GM10248 (cell line): ENCODE results near the gene MLKL.

Experiments used
- CTCF ChIA-PET: fragments of 300-600 bp; sonication (Branson Sonifier 250); formaldehyde crosslinking; extraction: SDS; loops from one replicate; lab custom pipeline; 2021; ENCODE audit warnings: antibody characterized with exemption; lab: Yijun Ruan, JAX
- POLR2A ChIA-PET: fragments of 350-650 bp; sonication (Branson Sonifier 250); formaldehyde crosslinking; extraction: SDS; loops from one replicate; lab custom pipeline; 2020; ENCODE audit warnings: antibody characterized with exemption; lab: Yijun Ruan, JAX
- DNase-seq: peaks from one replicate; pipeline ENCODE4 v3.0.0; 2012; ENCODE audit errors: extremely low spot score
- TF ChIP-seq, protein P1 (sequence below): IDR thresholded peaks from 2 replicates; pipeline ENCODE4 v1.5.1; 2012; ENCODE audit warnings: mild to moderate bottlenecking, low read depth; ENCODE audit errors: extremely low read depth, missing control alignments, control extremely low read depth

The MLKL gene

DNA sequence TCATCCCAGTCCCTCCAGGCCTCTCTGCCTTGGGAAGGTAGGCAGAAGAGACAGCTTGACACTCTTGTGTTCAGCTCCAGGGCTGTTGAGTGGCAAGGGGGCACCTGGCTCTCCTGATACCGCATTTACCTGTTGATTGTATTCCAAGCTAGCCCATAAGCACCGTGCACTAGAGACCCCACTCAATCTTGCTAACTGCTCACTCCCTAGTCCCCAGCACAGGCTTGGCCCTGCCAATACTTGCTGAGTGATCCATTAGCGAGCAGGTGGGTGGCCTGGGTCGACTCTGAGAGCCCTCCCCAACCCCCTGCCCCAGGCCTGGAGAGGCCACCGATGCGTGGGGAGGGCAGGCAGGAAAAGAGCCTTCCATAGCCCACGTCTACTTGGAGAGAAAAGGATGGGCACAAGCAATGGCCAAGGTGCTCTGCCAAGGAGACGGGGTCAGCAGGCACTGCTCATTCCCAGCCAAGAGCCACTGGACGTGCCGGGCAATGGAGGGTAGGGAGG, 44.5 kb upstream of the MLKL start:
- DNase-seq = no peak
- TF ChIP-seq, protein P1, sequence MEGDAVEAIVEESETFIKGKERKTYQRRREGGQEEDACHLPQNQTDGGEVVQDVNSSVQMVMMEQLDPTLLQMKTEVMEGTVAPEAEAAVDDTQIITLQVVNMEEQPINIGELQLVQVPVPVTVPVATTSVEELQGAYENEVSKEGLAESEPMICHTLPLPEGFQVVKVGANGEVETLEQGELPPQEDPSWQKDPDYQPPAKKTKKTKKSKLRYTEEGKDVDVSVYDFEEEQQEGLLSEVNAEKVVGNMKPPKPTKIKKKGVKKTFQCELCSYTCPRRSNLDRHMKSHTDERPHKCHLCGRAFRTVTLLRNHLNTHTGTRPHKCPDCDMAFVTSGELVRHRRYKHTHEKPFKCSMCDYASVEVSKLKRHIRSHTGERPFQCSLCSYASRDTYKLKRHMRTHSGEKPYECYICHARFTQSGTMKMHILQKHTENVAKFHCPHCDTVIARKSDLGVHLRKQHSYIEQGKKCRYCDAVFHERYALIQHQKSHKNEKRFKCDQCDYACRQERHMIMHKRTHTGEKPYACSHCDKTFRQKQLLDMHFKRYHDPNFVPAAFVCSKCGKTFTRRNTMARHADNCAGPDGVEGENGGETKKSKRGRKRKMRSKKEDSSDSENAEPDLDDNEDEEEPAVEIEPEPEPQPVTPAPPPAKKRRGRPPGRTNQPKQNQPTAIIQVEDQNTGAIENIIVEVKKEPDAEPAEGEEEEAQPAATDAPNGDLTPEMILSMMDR = no peak
- ChIA-PET POLR2A (no interaction called here), CTCF (interaction anchor here (0.9 to 1.2 kb wide), 2 partner anchors 9 to 12 kb away, joined by 3 read pairs; no protein-coding TSS in a partner anchor)

DNA sequence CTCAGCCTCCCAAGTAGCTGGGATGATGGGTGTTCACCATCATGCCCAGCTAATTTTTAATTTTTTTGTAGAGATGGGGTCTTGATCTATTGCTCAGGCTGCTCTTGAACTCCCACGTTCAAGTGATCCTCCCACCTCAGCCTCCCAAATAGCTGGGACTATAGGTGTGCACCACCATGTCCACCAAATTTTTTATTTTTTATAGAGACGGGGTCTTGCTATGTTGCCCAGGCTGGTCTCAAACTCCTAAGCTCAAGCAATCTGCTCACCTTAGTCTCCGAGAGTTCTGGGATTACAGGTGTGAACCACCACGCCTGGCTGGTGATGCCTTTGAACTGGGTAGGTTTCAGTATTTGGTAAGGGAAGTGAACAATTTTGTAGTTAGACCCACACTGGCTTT, 43.9 kb upstream of the MLKL start:
- TF ChIP-seq, protein P1 = no peak
- ChIA-PET POLR2A (no interaction called here), CTCF (interaction anchor here (0.9 to 1.2 kb wide), 2 partner anchors 9 to 12 kb away, joined by 3 read pairs; no protein-coding TSS in a partner anchor)
- DNase-seq = no peak

DNA sequence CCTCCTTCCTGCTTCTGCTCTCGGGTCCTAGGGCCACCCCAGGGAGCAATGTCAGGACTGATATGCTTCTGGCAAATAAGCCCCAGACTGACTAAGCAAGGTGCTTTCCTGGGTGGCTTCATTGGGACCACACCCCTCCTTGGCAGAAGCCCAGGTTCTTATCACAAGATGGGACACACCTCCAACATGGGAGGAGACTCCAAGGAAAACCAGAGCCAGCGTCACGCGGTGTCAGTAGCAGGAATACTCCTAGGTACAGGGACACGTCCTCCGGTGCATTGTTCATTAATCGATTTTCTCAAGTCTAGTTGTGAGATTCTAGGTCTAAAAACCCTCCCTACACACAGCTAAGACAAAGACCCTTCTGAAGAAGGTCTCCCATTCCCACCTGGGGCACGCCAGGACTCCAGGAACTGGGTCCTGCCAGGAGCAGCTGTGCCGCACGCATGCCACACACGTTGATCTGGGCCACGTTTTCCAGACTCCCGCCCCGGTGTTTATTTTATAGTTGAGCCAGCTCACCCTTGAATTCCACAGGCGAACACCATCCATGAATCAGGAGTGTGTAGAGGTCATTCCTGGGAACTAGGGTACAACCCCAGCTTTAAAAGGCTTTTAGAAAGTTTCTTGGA, 43.1 kb upstream of the MLKL start:
- ChIA-PET CTCF (no interaction called here), POLR2A (no interaction called here)
- TF ChIP-seq, protein P1 = no peak
- no peak for DNase-seq

DNA sequence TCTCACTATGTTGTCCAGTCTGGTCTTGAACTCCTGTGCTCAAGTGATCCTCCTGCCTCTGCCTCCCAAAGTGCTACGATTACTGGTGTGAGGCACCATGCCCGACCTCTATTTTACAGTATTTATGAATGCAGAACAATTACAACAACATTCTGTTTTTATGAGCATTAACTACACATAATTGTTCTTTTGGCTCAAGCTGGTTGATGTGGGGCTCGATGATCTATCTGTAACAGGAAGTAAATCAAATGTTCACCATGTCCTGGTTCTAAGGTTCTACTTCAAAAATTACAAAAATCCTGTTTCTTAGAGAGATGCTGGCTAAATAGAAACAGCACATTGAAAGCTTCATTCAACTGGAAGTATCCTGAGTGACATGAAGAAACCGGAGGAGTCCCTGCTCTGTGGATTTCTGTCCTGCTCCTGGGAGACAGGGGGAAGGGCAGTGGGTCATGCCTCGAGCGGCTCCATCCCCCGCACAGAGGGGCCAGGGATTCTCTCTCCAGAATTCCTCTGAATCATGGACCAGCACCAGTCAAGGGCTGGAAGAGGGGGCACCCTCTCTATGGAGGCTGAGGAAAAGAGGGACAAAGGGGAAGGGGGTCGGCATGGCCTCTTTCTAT, 42.5 kb upstream of the MLKL start:
- CTCF ChIA-PET = interaction anchor here (1.8 kb wide), 1 partner anchor 120 kb away, joined by 3 read pairs; no protein-coding TSS in a partner anchor
- POLR2A ChIA-PET = no interaction called here
- no peak for DNase-seq
- TF ChIP-seq, protein P1 = no peak

DNA sequence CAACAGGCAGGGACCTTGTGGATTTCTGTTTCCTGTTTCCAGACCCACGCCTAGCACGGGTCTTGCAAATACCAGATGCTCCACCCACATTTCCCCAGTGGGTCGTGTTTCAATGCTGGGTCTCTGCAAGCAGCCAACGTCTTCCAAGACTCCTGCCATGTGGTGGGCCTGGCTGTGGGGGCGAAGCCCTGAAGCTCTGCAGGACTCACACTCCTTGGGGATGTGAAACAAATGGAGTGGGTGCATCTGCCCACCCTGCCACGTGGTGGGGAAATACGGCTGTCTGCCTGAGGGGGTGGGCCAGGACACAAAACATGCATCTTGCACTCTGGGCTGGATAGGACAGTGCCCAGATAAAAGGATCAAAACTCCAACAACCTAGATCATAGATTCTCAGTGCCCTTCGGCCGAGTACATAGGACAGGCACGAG, 41.4 kb upstream of the MLKL start:
- ChIA-PET POLR2A (no interaction called here), CTCF (interaction anchor here (1.8 kb wide), 1 partner anchor 121 kb away, joined by 3 read pairs; no protein-coding TSS in a partner anchor)
- no peak for DNase-seq
- TF ChIP-seq, protein P1 = no peak

DNA sequence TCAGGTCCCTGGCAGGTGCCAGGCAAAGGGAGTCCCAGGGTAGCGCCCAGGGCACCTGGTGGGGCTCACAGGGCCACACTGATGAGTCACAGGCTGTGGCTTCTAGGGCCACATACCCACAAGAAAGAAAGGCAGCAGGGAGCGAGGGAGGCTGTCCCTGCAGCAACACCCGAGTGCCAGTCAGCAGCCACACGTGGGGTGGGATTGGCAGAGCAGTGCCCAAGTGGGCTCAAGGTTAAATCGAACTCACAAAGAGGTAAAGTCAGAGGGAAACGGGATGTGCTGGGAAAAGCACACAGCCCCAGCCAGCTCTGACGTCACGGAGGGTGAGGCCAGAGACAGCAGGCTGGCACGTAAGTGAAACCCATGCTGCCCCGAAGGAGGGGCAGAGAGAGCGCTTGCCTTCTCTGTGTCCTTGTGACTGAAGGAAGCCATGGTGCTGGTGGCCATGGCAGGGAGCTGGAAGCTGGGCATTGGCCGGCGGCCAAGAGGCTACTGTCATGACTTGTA, 40.2 kb upstream of the MLKL start:
- TF ChIP-seq, protein P1 = no peak
- ChIA-PET POLR2A (no interaction called here), CTCF (no interaction called here)
- DNase-seq = no peak
